Measurements from ENCODE around the gene COL4A3.

The COL4A3 gene

GRCh38 chr2:227295806-227296205 lies 131.4 kb downstream of the COL4A3 start:
- DNase-seq (ENCODE audit: low read depth), result no peak

GRCh38 chr2:227296671-227297405 lies 132.4 kb downstream of the COL4A3 start:
- DNase-seq (ENCODE audit: low read depth), result peak; percentile 33

GRCh38 chr2:227301523-227301922 lies 137.1 kb downstream of the COL4A3 start:
- no peak for DNase-seq (ENCODE audit: low read depth)

GRCh38 chr2:227308784-227309183 lies 144.4 kb downstream of the COL4A3 start:
- peak; percentile 3 for DNase-seq (ENCODE audit: low read depth)

GRCh38 chr2:227310756-227311110 lies 146.3 kb downstream of the COL4A3 start:
- no peak for DNase-seq (ENCODE audit: low read depth)

GRCh38 chr2:227311861-227312506 lies 147.6 kb downstream of the COL4A3 start:
- DNase-seq (ENCODE audit: low read depth), result no peak

GRCh38 chr2:227312579-227312978 lies 148.2 kb downstream of the COL4A3 start:
- no peak for DNase-seq (ENCODE audit: low read depth)

GRCh38 chr2:227313310-227313709 lies 148.9 kb downstream of the COL4A3 start:
- no peak for DNase-seq (ENCODE audit: low read depth)

- DNase-seq (ENCODE audit: low read depth), result no peak
These were observed 153.4 kb downstream of the COL4A3 start for GRCh38 chr2:227317834-227318233.

GRCh38 chr2:227320305-227321094 lies 156.1 kb downstream of the COL4A3 start:
- DNase-seq (ENCODE audit: low read depth), result no peak

- DNase-seq (ENCODE audit: low read depth), result no peak
These were observed 158.2 kb downstream of the COL4A3 start for GRCh38 chr2:227322530-227323205.

GRCh38 chr2:227323818-227324217 lies 159.4 kb downstream of the COL4A3 start:
- no peak for DNase-seq (ENCODE audit: low read depth)

- no peak for DNase-seq (ENCODE audit: low read depth)
These were observed 160.2 kb downstream of the COL4A3 start for GRCh38 chr2:227324642-227324994.

- peak; percentile 91 for DNase-seq (ENCODE audit: low read depth)
These were observed 160.8 kb downstream of the COL4A3 start, which contains the start of gene MFF for GRCh38 chr2:227324995-227325838. TSS of gene MFF (plus strand) at chr2:227325251. CDS start at chr2:227330666, 5,415 bp downstream.

- DNase-seq (ENCODE audit: low read depth), result peak; percentile 50
These were observed 161.4 kb downstream of the COL4A3 start for GRCh38 chr2:227325839-227326195.

- no peak for DNase-seq (ENCODE audit: low read depth)
These were observed 162.4 kb downstream of the COL4A3 start for GRCh38 chr2:227326783-227327182.

- no peak for DNase-seq (ENCODE audit: low read depth)
These were observed 171.3 kb downstream of the COL4A3 start for GRCh38 chr2:227335713-227336112.

GRCh38 chr2:227337442-227337841 lies 173.0 kb downstream of the COL4A3 start:
- DNase-seq (ENCODE audit: low read depth), result no peak

GRCh38 chr2:227339098-227339599 lies 174.7 kb downstream of the COL4A3 start:
- no peak for DNase-seq (ENCODE audit: low read depth)

GRCh38 chr2:227340106-227340505 lies 175.7 kb downstream of the COL4A3 start:
- no peak for DNase-seq (ENCODE audit: low read depth)

- no peak for DNase-seq (ENCODE audit: low read depth)
These were observed 177.1 kb downstream of the COL4A3 start for GRCh38 chr2:227341553-227341952.

Measured in amniotic epithelial cell (primary cell).